Measurements from ENCODE around the gene VGF. TPM values are rescaled to one million over a fixed set of nuclear protein-coding genes. Genes with fewer than 3 reads are reported as not detected.
A peak's percentile ranks its signal among the peaks of the same experiment; 100 is the strongest.

VGF gene
- total RNA-seq, 1 donor from 2014 or later: 0.65 TPM

- no peak overlapping the region for H3K4me3 ChIP-seq
Measured at GRCh38 chr7:101202603-101202918, 37.2 kb upstream of the VGF start.

GRCh38 chr7:101201695-101202602 lies 36.6 kb upstream of the VGF start:
- Histone ChIP-seq H3K9ac (no peak overlapping the region), H3K4me1 (no peaks in the 10 kb centered on the region), H3K27ac (no peak overlapping the region), H3K36me3 (no peaks in the 10 kb centered on the region), H3F3A (ENCODE audit: low read depth) (no peaks in the 10 kb centered on the region), H3K9me3 (ENCODE audit: low read depth) (no peaks in the 10 kb centered on the region), H2AFZ (replicated peaks) (peak overlapping the region; percentile 54), H3K79me2 (ENCODE audit: low read depth) (no peaks in the 10 kb centered on the region), H4K20me1 (ENCODE audit: low read depth) (no peaks in the 10 kb centered on the region), H3K27me3 (peaks cover 42% of the 10 kb centered on the region), H3K4me2 (peak overlapping the region; percentile 75), H3K4me3 (peak overlapping the region; percentile 44)
- Mint-ChIP-seq H3K27me3 (ENCODE audit: insufficient read depth, low read depth) (peaks cover 26% of the 10 kb centered on the region), H3K36me3 (no peaks in the 10 kb centered on the region), H3K9me3 (no peaks in the 10 kb centered on the region), H3K4me1 (peaks cover 6% of the 10 kb centered on the region), H3K4me3 (no peak overlapping the region), H3K27ac (no peak overlapping the region)
- TF ChIP-seq CTCF (IDR thresholded peaks at IDR 0.05) (no peak), EZH2phosphoT487 (IDR thresholded peaks at IDR 0.05) (peak; percentile 70), EZH2 (IDR thresholded peaks at IDR 0.05) (peak; percentile 86)
- DNase-seq (ENCODE audit: low spot score): peak; percentile 40

More at GRCh38 chr7:101202603-101202918, 37.2 kb upstream of the VGF start:
- Histone ChIP-seq H3K27ac (no peak overlapping the region), H3K36me3 (no peaks in the 10 kb centered on the region), H3K79me2 (ENCODE audit: low read depth) (no peaks in the 10 kb centered on the region), H3K4me1 (no peaks in the 10 kb centered on the region), H3K27me3 (peaks cover 42% of the 10 kb centered on the region), H4K20me1 (ENCODE audit: low read depth) (no peaks in the 10 kb centered on the region), H3K9me3 (ENCODE audit: low read depth) (no peaks in the 10 kb centered on the region), H3F3A (ENCODE audit: low read depth) (no peaks in the 10 kb centered on the region), H3K4me2 (no peak overlapping the region), H3K9ac (no peak overlapping the region), H2AFZ (replicated peaks) (no peak overlapping the region)
- Mint-ChIP-seq H3K9me3 (no peaks in the 10 kb centered on the region), H3K27ac (no peak overlapping the region), H3K4me1 (peaks cover 6% of the 10 kb centered on the region), H3K36me3 (no peaks in the 10 kb centered on the region), H3K27me3 (ENCODE audit: insufficient read depth, low read depth) (peaks cover 26% of the 10 kb centered on the region), H3K4me3 (no peak overlapping the region)
- TF ChIP-seq EZH2 (IDR thresholded peaks at IDR 0.05) (no peak), EZH2phosphoT487 (IDR thresholded peaks at IDR 0.05) (no peak), CTCF (IDR thresholded peaks at IDR 0.05) (no peak)
- DNase-seq (ENCODE audit: low spot score): no peak

GRCh38 chr7:101200862-101201599 lies 35.7 kb upstream of the VGF start, which contains the start of gene MOGAT3:
Gene MOGAT3 (minus strand): TSS chr7:101201036. CDS start chr7:101200854, 182 bp downstream.
- Histone ChIP-seq H3F3A (ENCODE audit: low read depth) (no peaks in the 10 kb centered on the region), H3K4me1 (no peaks in the 10 kb centered on the region), H3K27ac (no peak within 1 kb of the TSS), H3K9me3 (ENCODE audit: low read depth) (no peaks in the 10 kb centered on the region), H3K4me2 (peak within 1 kb of the TSS; percentile 75), H4K20me1 (ENCODE audit: low read depth) (no peaks in the 10 kb centered on the region), H2AFZ (replicated peaks) (peak within 1 kb of the TSS; percentile 54), H3K79me2 (ENCODE audit: low read depth) (no peaks in the 10 kb centered on the region), H3K4me3 (peak within 1 kb of the TSS; percentile 44), H3K27me3 (peaks cover 42% of the 10 kb centered on the region), H3K9ac (no peak within 1 kb of the TSS), H3K36me3 (no peaks in the 10 kb centered on the region)
- Mint-ChIP-seq H3K27me3 (ENCODE audit: insufficient read depth, low read depth) (peaks cover 26% of the 10 kb centered on the region), H3K27ac (no peak within 1 kb of the TSS), H3K4me1 (peaks cover 6% of the 10 kb centered on the region), H3K36me3 (no peaks in the 10 kb centered on the region), H3K9me3 (no peaks in the 10 kb centered on the region), H3K4me3 (peak within 1 kb of the TSS; percentile 72)
- DNase-seq (ENCODE audit: low spot score): no peak
- no peak for TF ChIP-seq CTCF (IDR thresholded peaks at IDR 0.05)

All from neural progenitor cell (in vitro differentiated cells).